Astrocyte of the cerebellum (primary cell): Measurements from ENCODE around the gene HBZ.
"Not testable (repeated sequence)": the region's sequence is repeated elsewhere in the genome, so short reads cannot be mapped to it uniquely, and the experiment has no call there.

Source experiments
- DNase-seq: peaks from one replicate; pipeline ENCODE4 v3.0.0-alpha.2; 2011; ENCODE audit warnings: low read depth
- H3K4me3 ChIP-seq: 2 replicates; pipeline ENCODE4 v1.5.1; 2011; ENCODE audit warnings: mild to moderate bottlenecking, low read depth, low read length, moderate library complexity
- in situ Hi-C: cut with HindIII; loops from 2 replicates; pipeline ENCODE4 v1.10.0; 2017; ENCODE audit warnings: low sequenced_read_pairs
- TF ChIP-seq, protein P1 (sequence below): IDR thresholded peaks from 2 replicates; pipeline ENCODE4 v1.5.1; 2012; ENCODE audit warnings: low read length, low read depth, moderate library complexity, mild to moderate bottlenecking; ENCODE audit errors: missing control alignments

HBZ gene

DNA sequence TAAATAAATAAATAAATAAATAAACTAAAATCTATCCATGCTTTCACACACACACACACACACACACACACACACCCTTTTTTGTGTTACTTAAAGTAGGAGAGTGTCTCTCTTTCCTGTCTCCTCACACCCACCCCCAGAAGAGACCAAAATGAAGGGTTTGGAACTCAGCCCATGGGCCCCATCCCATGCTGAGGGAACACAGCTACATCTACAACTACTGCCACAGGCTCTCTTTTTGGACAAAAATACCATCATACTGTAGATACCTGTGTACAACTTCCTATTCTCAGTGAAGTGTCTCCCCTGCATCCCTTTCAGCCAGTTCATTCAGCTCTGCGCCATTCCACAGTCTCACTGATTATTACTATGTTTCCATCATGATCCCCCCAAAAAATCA, 18.3 kb downstream of the HBZ start:
- H3K4me3 ChIP-seq = no peak overlapping the region
- TF ChIP-seq, protein P1, sequence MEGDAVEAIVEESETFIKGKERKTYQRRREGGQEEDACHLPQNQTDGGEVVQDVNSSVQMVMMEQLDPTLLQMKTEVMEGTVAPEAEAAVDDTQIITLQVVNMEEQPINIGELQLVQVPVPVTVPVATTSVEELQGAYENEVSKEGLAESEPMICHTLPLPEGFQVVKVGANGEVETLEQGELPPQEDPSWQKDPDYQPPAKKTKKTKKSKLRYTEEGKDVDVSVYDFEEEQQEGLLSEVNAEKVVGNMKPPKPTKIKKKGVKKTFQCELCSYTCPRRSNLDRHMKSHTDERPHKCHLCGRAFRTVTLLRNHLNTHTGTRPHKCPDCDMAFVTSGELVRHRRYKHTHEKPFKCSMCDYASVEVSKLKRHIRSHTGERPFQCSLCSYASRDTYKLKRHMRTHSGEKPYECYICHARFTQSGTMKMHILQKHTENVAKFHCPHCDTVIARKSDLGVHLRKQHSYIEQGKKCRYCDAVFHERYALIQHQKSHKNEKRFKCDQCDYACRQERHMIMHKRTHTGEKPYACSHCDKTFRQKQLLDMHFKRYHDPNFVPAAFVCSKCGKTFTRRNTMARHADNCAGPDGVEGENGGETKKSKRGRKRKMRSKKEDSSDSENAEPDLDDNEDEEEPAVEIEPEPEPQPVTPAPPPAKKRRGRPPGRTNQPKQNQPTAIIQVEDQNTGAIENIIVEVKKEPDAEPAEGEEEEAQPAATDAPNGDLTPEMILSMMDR = no peak
- in situ Hi-C loops = no loop called here
- DNase-seq = no peak

DNA sequence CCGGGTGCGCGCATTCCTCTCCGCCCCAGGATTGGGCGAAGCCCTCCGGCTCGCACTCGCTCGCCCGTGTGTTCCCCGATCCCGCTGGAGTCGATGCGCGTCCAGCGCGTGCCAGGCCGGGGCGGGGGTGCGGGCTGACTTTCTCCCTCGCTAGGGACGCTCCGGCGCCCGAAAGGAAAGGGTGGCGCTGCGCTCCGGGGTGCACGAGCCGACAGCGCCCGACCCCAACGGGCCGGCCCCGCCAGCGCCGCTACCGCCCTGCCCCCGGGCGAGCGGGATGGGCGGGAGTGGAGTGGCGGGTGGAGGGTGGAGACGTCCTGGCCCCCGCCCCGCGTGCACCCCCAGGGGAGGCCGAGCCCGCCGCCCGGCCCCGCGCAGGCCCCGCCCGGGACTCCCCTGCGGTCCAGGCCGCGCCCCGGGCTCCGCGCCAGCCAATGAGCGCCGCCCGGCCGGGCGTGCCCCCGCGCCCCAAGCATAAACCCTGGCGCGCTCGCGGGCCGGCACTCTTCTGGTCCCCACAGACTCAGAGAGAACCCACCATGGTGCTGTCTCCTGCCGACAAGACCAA, 20.0 kb downstream of the HBZ start, which contains the start of gene HBA2:
Gene HBA2, plus strand, starts transcription at position 503 of the 568 bp plus-strand sequence. Its CDS starts 37 bp downstream, at position 540.
- DNase-seq, H3K4me3 ChIP-seq, in situ Hi-C loops: not testable (repeated sequence)

DNA sequence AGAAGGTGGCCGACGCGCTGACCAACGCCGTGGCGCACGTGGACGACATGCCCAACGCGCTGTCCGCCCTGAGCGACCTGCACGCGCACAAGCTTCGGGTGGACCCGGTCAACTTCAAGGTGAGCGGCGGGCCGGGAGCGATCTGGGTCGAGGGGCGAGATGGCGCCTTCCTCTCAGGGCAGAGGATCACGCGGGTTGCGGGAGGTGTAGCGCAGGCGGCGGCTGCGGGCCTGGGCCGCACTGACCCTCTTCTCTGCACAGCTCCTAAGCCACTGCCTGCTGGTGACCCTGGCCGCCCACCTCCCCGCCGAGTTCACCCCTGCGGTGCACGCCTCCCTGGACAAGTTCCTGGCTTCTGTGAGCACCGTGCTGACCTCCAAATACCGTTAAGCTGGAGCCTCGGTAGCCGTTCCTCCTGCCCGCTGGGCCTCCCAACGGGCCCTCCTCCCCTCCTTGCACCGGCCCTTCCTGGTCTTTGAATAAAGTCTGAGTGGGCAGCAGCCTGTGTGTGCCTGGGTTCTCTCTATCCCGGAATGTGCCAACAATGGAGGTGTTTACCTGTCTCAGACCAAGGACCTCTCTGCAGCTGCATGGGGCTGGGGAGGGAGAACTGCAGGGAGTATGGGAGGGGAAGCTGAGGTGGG, 20.9 kb downstream of the HBZ start:
- in situ Hi-C loops, H3K4me3 ChIP-seq, DNase-seq: not testable (repeated sequence)

DNA sequence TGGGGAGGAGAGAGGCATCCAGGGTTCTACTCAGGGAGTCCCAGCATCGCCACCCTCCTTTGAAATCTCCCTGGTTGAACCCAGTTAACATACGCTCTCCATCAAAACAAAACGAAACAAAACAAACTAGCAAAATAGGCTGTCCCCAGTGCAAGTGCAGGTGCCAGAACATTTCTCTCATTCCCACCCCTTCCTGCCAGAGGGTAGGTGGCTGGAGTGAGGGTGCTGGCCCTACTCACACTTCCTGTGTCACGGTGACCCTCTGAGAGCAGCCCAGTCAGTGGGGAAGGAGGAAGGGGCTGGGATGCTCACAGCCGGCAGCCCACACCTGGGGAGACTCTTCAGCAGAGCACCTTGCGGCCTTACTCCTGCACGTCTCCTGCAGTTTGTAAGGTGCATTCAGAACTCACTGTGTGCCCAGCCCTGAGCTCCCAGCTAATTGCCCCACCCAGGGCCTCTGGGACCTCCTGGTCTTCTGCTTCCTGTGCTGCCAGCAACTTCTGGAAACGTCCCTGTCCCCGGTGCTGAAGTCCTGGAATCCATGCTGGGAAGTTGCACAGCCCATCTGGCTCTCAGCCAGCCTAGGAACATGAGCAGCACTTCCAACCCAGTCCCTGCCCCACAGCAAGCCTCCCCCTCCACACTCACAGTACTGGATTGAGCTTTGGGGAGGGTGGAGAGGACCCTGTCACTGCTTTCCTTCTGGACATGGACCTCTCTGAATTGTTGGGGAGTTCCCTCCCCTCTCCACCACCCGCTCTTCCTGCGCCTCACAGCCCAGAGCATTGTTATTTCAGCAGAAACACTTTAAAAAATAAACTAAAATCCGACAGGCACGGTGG, 21.7 kb downstream of the HBZ start:
- in situ Hi-C loops, DNase-seq, H3K4me3 ChIP-seq: not testable (repeated sequence)

DNA sequence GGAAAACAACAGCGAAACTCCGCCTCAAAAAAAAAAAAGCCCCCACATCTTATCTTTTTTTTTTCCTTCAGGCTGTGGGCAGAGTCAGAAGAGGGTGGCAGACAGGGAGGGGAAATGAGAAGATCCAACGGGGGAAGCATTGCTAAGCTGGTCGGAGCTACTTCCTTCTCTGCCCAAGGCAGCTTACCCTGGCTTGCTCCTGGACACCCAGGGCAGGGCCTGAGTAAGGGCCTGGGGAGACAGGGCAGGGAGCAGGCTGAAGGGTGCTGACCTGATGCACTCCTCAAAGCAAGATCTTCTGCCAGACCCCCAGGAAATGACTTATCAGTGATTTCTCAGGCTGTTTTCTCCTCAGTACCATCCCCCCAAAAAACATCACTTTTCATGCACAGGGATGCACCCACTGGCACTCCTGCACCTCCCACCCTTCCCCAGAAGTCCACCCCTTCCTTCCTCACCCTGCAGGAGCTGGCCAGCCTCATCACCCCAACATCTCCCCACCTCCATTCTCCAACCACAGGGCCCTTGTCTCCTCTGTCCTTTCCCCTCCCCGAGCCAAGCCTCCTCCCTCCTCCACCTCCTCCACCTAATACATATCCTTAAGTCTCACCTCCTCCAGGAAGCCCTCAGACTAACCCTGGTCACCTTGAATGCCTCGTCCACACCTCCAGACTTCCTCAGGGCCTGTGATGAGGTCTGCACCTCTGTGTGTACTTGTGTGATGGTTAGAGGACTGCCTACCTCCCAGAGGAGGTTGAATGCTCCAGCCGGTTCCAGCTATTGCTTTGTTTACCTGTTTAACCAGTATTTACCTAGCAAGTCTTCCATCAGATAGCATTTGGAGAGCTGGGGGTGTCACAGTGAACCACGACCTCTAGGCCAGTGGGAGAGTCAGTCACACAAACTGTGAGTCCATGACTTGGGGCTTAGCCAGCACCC, 22.8 kb downstream of the HBZ start:
- TF ChIP-seq, protein P1 = no peak
- DNase-seq = no peak
- no peak overlapping the region for H3K4me3 ChIP-seq
- in situ Hi-C loops = no loop called here

DNA sequence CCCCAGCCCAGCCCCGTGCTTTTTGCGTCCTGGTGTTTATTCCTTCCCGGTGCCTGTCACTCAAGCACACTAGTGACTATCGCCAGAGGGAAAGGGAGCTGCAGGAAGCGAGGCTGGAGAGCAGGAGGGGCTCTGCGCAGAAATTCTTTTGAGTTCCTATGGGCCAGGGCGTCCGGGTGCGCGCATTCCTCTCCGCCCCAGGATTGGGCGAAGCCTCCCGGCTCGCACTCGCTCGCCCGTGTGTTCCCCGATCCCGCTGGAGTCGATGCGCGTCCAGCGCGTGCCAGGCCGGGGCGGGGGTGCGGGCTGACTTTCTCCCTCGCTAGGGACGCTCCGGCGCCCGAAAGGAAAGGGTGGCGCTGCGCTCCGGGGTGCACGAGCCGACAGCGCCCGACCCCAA, 23.6 kb downstream of the HBZ start:
- in situ Hi-C loops, H3K4me3 ChIP-seq, DNase-seq: not testable (repeated sequence)

DNA sequence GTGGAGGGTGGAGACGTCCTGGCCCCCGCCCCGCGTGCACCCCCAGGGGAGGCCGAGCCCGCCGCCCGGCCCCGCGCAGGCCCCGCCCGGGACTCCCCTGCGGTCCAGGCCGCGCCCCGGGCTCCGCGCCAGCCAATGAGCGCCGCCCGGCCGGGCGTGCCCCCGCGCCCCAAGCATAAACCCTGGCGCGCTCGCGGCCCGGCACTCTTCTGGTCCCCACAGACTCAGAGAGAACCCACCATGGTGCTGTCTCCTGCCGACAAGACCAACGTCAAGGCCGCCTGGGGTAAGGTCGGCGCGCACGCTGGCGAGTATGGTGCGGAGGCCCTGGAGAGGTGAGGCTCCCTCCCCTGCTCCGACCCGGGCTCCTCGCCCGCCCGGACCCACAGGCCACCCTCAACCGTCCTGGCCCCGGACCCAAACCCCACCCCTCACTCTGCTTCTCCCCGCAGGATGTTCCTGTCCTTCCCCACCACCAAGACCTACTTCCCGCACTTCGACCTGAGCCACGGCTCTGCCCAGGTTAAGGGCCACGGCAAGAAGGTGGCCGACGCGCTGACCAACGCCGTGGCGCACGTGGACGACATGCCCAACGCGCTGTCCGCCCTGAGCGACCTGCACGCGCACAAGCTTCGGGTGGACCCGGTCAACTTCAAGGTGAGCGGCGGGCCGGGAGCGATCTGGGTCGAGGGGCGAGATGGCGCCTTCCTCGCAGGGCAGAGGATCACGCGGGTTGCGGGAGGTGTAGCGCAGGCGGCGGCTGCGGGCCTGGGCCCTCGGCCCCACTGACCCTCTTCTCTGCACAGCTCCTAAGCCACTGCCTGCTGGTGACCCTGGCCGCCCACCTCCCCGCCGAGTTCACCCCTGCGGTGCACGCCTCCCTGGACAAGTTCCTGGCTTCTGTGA, 24.3 kb downstream of the HBZ start, which contains the start of gene HBA1:
Gene HBA1, plus strand, starts transcription at position 204 of the 906 bp plus-strand sequence. Its CDS starts 37 bp downstream, at position 241.
- H3K4me3 ChIP-seq, DNase-seq, in situ Hi-C loops: not testable (repeated sequence)

DNA sequence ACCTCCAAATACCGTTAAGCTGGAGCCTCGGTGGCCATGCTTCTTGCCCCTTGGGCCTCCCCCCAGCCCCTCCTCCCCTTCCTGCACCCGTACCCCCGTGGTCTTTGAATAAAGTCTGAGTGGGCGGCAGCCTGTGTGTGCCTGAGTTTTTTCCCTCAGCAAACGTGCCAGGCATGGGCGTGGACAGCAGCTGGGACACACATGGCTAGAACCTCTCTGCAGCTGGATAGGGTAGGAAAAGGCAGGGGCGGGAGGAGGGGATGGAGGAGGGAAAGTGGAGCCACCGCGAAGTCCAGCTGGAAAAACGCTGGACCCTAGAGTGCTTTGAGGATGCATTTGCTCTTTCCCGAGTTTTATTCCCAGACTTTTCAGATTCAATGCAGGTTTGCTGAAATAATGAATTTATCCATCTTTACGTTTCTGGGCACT, 25.0 kb downstream of the HBZ start:
- in situ Hi-C loops = no loop called here
- TF ChIP-seq, protein P1 = no peak
- no peak overlapping the region for H3K4me3 ChIP-seq
- DNase-seq = no peak
